ENCODE results near the gene HES7.

GRCh38 chr17:8138672-8139371 lies 14.9 kb upstream of the HES7 start:
- peak; percentile 86 to 97 (median 91) for TF ChIP-seq CTCF (IDR thresholded peaks at IDR 0.05)
- TF ChIP-seq POLR2A (IDR thresholded peaks at IDR 0.05), result peak; percentile 60 to 84
